ENCODE results near the gene PGLYRP2.

The PGLYRP2 gene

DNA sequence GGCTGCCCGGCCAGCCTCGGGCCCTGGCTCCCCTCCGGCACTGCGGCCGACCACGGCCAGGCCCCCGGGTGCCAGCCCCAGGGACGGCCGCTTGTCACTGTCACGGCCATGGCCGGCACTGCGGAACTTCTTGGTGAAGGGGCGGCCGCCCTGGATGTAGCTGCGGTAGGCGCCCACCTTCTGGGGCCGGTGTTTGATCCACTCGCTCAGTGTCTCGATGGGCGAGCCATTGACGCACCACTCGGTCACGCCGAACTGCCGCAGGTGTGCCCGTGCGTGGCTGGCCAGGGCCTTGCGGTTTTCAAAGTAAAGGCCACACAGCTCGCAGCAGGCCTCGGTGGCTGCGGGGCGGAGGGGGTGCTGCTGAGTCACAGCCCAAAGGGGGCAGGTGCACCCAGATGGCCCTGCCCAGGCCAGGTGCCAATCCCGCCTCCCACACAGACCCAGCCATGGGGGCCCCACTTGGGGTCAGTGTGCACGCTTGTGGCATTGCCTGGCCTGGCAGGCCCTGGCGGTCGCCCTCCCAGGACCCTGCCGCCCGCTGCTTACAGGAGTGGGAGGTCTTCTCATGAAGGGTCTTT, 54.5 kb downstream of the PGLYRP2 start:
- DNase-seq (ENCODE audit: low spot score): no peak
- in situ Hi-C loops (cut with MboI; ENCODE audit: low pct_unique_long_range_greater_than_20kb, low sequenced_read_pairs, unreplicated experiment): loop anchor here (10.0 kb wide), 1 partner anchor 130 kb away; no protein-coding TSS in a partner anchor
- TF ChIP-seq, protein P1, sequence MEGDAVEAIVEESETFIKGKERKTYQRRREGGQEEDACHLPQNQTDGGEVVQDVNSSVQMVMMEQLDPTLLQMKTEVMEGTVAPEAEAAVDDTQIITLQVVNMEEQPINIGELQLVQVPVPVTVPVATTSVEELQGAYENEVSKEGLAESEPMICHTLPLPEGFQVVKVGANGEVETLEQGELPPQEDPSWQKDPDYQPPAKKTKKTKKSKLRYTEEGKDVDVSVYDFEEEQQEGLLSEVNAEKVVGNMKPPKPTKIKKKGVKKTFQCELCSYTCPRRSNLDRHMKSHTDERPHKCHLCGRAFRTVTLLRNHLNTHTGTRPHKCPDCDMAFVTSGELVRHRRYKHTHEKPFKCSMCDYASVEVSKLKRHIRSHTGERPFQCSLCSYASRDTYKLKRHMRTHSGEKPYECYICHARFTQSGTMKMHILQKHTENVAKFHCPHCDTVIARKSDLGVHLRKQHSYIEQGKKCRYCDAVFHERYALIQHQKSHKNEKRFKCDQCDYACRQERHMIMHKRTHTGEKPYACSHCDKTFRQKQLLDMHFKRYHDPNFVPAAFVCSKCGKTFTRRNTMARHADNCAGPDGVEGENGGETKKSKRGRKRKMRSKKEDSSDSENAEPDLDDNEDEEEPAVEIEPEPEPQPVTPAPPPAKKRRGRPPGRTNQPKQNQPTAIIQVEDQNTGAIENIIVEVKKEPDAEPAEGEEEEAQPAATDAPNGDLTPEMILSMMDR (IDR thresholded peaks at IDR 0.05; ENCODE audit: extremely low read depth, insufficient read depth, missing control alignments): no peak

DNA sequence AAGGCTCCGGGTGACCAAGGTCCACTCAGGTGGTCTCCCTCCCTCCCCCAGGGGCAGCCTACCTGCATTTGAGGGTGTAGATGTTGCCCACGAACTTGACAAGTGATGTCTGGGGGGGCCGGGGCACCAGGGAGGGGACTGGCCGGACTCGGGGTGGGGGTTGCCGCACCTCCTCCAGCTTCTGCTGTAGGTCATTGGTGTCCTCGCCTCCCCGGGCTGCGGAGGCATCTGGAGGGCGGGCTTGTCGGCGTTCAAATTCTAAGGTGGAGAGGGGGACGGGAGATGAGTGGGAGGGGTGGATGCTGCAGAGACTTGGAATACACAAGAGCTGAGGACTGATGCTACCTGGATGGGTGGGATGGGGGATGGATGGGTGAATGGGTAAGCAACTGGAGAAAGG, 55.2 kb downstream of the PGLYRP2 start:
- no peak for DNase-seq (ENCODE audit: low spot score)
- in situ Hi-C loops (cut with MboI; ENCODE audit: low pct_unique_long_range_greater_than_20kb, low sequenced_read_pairs, unreplicated experiment): loop anchor here (10.0 kb wide), 1 partner anchor 131 kb away; no protein-coding TSS in a partner anchor
- TF ChIP-seq, protein P1 (IDR thresholded peaks at IDR 0.05; ENCODE audit: extremely low read depth, insufficient read depth, missing control alignments): no peak

DNA sequence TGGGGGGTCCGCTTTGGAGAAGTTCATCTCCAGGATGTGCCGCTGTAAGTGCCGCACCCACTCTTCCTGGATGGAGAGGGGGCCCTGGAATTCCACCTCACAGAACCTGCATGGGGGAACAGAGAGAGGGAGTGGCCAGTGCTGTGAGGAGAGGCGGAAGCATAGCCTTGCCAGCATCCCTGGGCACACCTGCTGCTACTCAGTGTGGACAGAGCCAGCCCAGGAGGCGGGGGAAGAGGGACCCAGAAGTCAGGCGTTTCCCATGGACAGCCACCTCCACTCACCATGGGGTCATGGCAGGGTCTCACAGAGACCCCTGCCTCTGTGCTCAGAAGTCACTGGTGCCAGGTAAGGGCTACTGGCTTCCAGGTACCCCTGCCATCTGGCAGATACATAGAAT, 56.2 kb downstream of the PGLYRP2 start:
- TF ChIP-seq, protein P1 (IDR thresholded peaks at IDR 0.05; ENCODE audit: extremely low read depth, insufficient read depth, missing control alignments): no peak
- in situ Hi-C loops (cut with MboI; ENCODE audit: low pct_unique_long_range_greater_than_20kb, low sequenced_read_pairs, unreplicated experiment): loop anchor here (10.0 kb wide), 1 partner anchor 132 kb away; no protein-coding TSS in a partner anchor
- DNase-seq (ENCODE audit: low spot score): no peak

DNA sequence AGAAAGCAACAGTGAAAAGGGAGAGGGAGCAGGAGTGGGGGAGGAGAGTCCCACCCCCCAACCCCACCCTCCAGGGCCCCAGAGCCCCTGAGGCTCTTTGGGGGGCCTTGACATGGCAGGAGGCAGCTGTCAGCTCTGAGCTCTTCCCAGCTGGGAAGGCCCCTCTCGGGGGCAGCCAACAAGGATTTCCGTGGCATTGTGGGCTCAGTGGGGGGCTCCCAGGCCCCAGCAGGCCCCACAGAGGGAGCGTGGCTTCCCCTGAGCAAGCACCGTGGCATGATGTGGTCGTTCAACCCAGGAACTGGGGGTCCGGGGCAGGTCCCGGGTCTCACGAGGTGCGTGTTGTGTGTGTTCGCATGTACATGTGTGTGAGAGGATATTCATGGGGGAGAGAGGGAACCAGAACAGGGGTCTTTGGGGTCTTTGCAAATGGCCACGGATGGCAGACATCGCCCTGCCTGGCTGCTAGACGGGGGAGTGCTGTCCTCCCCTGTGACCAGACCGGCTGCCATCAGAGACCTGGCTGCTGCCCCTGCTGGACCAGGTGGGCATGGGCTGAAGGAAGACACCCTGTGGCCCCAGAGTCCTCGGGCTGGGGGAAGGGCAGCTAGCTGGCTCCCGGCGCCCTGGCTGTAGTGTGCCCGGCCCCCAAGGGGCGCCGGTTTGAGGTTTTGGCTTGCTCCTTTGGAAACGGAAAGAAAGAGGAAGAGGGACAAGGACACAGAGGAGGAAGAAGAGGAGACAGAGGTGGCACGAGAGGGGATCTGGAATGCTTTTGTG, 56.8 kb downstream of the PGLYRP2 start:
- in situ Hi-C loops (cut with MboI; ENCODE audit: low pct_unique_long_range_greater_than_20kb, low sequenced_read_pairs, unreplicated experiment): loop anchor here (10.0 kb wide), 1 partner anchor 132 kb away; no protein-coding TSS in a partner anchor
- TF ChIP-seq, protein P1 (IDR thresholded peaks at IDR 0.05; ENCODE audit: extremely low read depth, insufficient read depth, missing control alignments): no peak
- DNase-seq (ENCODE audit: low spot score): no peak

DNA sequence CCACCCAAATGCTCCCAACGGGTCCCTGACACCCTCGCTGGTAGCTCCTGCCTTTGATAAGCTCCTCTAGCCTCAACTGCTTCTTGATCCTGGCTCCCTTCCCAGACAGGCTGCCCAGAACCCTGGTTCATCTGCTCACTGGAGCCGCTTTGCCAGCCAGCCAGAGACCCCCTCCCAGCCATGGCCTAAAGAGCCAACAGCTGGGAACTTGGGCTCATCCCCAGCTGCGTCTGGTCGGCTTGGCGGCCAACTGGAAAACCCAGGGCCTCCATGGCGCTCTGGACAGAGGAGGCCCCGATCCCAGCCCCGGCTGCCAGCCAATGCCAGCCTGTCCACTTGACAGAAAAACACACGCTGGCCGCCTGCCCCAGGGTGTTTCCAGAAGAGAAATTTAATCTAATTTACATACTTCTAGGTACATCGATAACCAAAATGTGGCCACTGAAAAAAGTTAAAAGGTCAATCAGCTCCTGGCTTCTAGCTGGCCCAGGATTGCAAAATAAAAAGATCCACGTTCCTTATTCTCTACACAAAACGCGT, 57.5 kb downstream of the PGLYRP2 start:
- in situ Hi-C loops (cut with MboI; ENCODE audit: low pct_unique_long_range_greater_than_20kb, low sequenced_read_pairs, unreplicated experiment): loop anchor here (10.0 kb wide), 1 partner anchor 133 kb away; no protein-coding TSS in a partner anchor
- TF ChIP-seq, protein P1 (IDR thresholded peaks at IDR 0.05; ENCODE audit: extremely low read depth, insufficient read depth, missing control alignments): no peak
- DNase-seq (ENCODE audit: low spot score): no peak

DNA sequence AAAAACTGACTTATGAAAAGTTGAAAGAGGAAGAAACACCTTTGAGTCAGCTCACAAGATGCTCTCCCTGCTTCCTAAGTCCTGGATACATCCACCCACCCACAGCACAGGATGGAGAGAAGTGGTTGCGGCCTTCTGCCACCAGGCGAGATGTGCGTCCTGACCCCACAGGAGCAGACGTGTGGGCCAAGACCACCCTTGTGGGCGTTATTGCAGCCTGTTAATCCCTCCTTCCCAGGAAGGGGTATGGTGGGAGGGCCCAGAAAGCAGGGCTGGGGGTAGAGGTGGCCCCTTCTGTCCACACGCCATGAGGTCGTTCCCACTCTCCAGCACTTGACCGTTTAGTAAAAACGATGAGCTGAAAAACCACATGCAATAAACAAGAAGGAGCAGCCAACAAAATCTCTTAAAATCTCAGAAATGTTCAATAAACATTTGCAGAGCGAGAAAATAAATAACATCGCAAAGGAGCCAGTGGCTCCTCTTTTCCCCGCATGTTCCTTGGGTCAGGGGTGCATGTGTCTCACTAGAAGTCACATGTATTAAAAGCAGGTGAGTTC, 58.1 kb downstream of the PGLYRP2 start:
- in situ Hi-C loops (cut with MboI; ENCODE audit: low pct_unique_long_range_greater_than_20kb, low sequenced_read_pairs, unreplicated experiment): loop anchor here (10.0 kb wide), 1 partner anchor 134 kb away; no protein-coding TSS in a partner anchor
- no peak for DNase-seq (ENCODE audit: low spot score)
- TF ChIP-seq, protein P1 (IDR thresholded peaks at IDR 0.05; ENCODE audit: extremely low read depth, insufficient read depth, missing control alignments): no peak
